ENCODE results near the gene FXYD6.

Gene FXYD6

GRCh38 chr11:117799634-117800033, 76.8 kb downstream of the FXYD6 start:
- H3K27me3 ChIP-seq (ENCODE audit: control insufficient read depth in 5 of 5, insufficient read depth in 4 of 5, low read length in 5 of 5) = peaks cover 23 to 32% (median 25%) of the 10 kb centered on the region in 5 donors
- H3K27ac ChIP-seq (ENCODE audit: low read depth, low read length) = no peak overlapping the region
- no peaks in the 10 kb centered on the region for H3K36me3 ChIP-seq (ENCODE audit: control insufficient read depth in 5 of 5, insufficient read depth in 5 of 5, low read length in 5 of 5)
- H3K9ac ChIP-seq (ENCODE audit: low read length in 5 of 5) = no peak overlapping the region
- no peaks in the 10 kb centered on the region for H3K9me3 ChIP-seq (ENCODE audit: control insufficient read depth in 5 of 5, low read length in 5 of 5)
- no peak overlapping the region for H3K4me3 ChIP-seq (ENCODE audit: low read depth in 1 of 5, low read length in 5 of 5)
- peaks cover 0 to 19% (median 13%) of the 10 kb centered on the region in 5 donors for H3K4me1 ChIP-seq (ENCODE audit: control insufficient read depth in 5 of 5, insufficient read depth in 5 of 5, low read length in 5 of 5)

- Histone ChIP-seq H3K4me1 (ENCODE audit: control insufficient read depth in 5 of 5, insufficient read depth in 5 of 5, low read length in 5 of 5) (peaks cover 0 to 19% (median 13%) of the 10 kb centered on the region in 5 donors), H3K4me3 (ENCODE audit: low read depth in 1 of 5, low read length in 5 of 5) (peak within 1 kb of the TSS in 3 of 5 donors; percentile 6 to 50 (median 21)), H3K36me3 (ENCODE audit: control insufficient read depth in 5 of 5, insufficient read depth in 5 of 5, low read length in 5 of 5) (no peaks in the 10 kb centered on the region), H3K27me3 (ENCODE audit: control insufficient read depth in 5 of 5, insufficient read depth in 4 of 5, low read length in 5 of 5) (peaks cover 33 to 49% (median 39%) of the 10 kb centered on the region in 5 donors), H3K9me3 (ENCODE audit: control insufficient read depth in 5 of 5, low read length in 5 of 5) (no peaks in the 10 kb centered on the region), H3K9ac (ENCODE audit: low read length in 5 of 5) (no peak within 1 kb of the TSS), H3K27ac (ENCODE audit: low read depth, low read length) (no peak within 1 kb of the TSS)
These were observed 79.5 kb downstream of the FXYD6 start, which contains the start of gene DSCAML1 for GRCh38 chr11:117796872-117797529. DSCAML1 (minus strand) TSS chr11:117797216; CDS start chr11:117797079, 137 bp downstream.

GRCh38 chr11:117796456-117796871, 80.0 kb downstream of the FXYD6 start:
- Histone ChIP-seq H3K4me1 (ENCODE audit: control insufficient read depth in 5 of 5, insufficient read depth in 5 of 5, low read length in 5 of 5) (peaks cover 0 to 19% (median 13%) of the 10 kb centered on the region in 5 donors), H3K9ac (ENCODE audit: low read length in 5 of 5) (no peak overlapping the region), H3K9me3 (ENCODE audit: control insufficient read depth in 5 of 5, low read length in 5 of 5) (no peaks in the 10 kb centered on the region), H3K36me3 (ENCODE audit: control insufficient read depth in 5 of 5, insufficient read depth in 5 of 5, low read length in 5 of 5) (no peaks in the 10 kb centered on the region), H3K27me3 (ENCODE audit: control insufficient read depth in 5 of 5, insufficient read depth in 4 of 5, low read length in 5 of 5) (peaks cover 33 to 49% (median 39%) of the 10 kb centered on the region in 5 donors), H3K4me3 (ENCODE audit: low read depth in 1 of 5, low read length in 5 of 5) (peak overlapping the region in 3 of 5 donors; percentile 6 to 50 (median 21)), H3K27ac (ENCODE audit: low read depth, low read length) (no peak overlapping the region)

- no peaks in the 10 kb centered on the region for H3K9me3 ChIP-seq (ENCODE audit: control insufficient read depth in 5 of 5, low read length in 5 of 5)
- H3K4me1 ChIP-seq (ENCODE audit: control insufficient read depth in 5 of 5, insufficient read depth in 5 of 5, low read length in 5 of 5) = peaks cover 0 to 19% (median 13%) of the 10 kb centered on the region in 5 donors
- peak overlapping the region in 2 of 5 donors; percentile 6 to 50 for H3K4me3 ChIP-seq (ENCODE audit: low read depth in 1 of 5, low read length in 5 of 5)
- H3K27ac ChIP-seq (ENCODE audit: low read depth, low read length) = no peak overlapping the region
- no peaks in the 10 kb centered on the region for H3K36me3 ChIP-seq (ENCODE audit: control insufficient read depth in 5 of 5, insufficient read depth in 5 of 5, low read length in 5 of 5)
- no peak overlapping the region for H3K9ac ChIP-seq (ENCODE audit: low read length in 5 of 5)
- peaks cover 33 to 49% (median 41%) of the 10 kb centered on the region in 5 donors for H3K27me3 ChIP-seq (ENCODE audit: control insufficient read depth in 5 of 5, insufficient read depth in 4 of 5, low read length in 5 of 5)
These were observed 80.6 kb downstream of the FXYD6 start for GRCh38 chr11:117795638-117796455.

- Histone ChIP-seq H3K27ac (ENCODE audit: low read depth, low read length) (no peak overlapping the region), H3K9ac (ENCODE audit: low read length in 5 of 5) (no peak overlapping the region), H3K27me3 (ENCODE audit: control insufficient read depth in 5 of 5, insufficient read depth in 4 of 5, low read length in 5 of 5) (peaks cover 33 to 49% (median 41%) of the 10 kb centered on the region in 5 donors), H3K36me3 (ENCODE audit: control insufficient read depth in 5 of 5, insufficient read depth in 5 of 5, low read length in 5 of 5) (no peaks in the 10 kb centered on the region), H3K4me3 (ENCODE audit: low read depth in 1 of 5, low read length in 5 of 5) (no peak overlapping the region), H3K4me1 (ENCODE audit: control insufficient read depth in 5 of 5, insufficient read depth in 5 of 5, low read length in 5 of 5) (peaks cover 0 to 19% (median 13%) of the 10 kb centered on the region in 5 donors), H3K9me3 (ENCODE audit: control insufficient read depth in 5 of 5, low read length in 5 of 5) (no peaks in the 10 kb centered on the region)
These were observed 81.5 kb downstream of the FXYD6 start for GRCh38 chr11:117794772-117795629.

GRCh38 chr11:117794135-117794534, 82.3 kb downstream of the FXYD6 start:
- peaks cover 0 to 19% (median 13%) of the 10 kb centered on the region in 5 donors for H3K4me1 ChIP-seq (ENCODE audit: control insufficient read depth in 5 of 5, insufficient read depth in 5 of 5, low read length in 5 of 5)
- H3K36me3 ChIP-seq (ENCODE audit: control insufficient read depth in 5 of 5, insufficient read depth in 5 of 5, low read length in 5 of 5) = no peaks in the 10 kb centered on the region
- no peak overlapping the region for H3K9ac ChIP-seq (ENCODE audit: low read length in 5 of 5)
- no peak overlapping the region for H3K4me3 ChIP-seq (ENCODE audit: low read depth in 1 of 5, low read length in 5 of 5)
- no peaks in the 10 kb centered on the region for H3K9me3 ChIP-seq (ENCODE audit: control insufficient read depth in 5 of 5, low read length in 5 of 5)
- H3K27ac ChIP-seq (ENCODE audit: low read depth, low read length) = no peak overlapping the region
- H3K27me3 ChIP-seq (ENCODE audit: control insufficient read depth in 5 of 5, insufficient read depth in 4 of 5, low read length in 5 of 5) = peaks cover 36 to 45% (median 41%) of the 10 kb centered on the region in 5 donors

- Histone ChIP-seq H3K9me3 (ENCODE audit: control insufficient read depth in 5 of 5, low read length in 5 of 5) (no peaks in the 10 kb centered on the region), H3K4me1 (ENCODE audit: control insufficient read depth in 5 of 5, insufficient read depth in 5 of 5, low read length in 5 of 5) (peaks cover 0 to 19% (median 13%) of the 10 kb centered on the region in 5 donors), H3K4me3 (ENCODE audit: low read depth in 1 of 5, low read length in 5 of 5) (no peak overlapping the region), H3K9ac (ENCODE audit: low read length in 5 of 5) (no peak overlapping the region), H3K27ac (ENCODE audit: low read depth, low read length) (no peak overlapping the region), H3K36me3 (ENCODE audit: control insufficient read depth in 5 of 5, insufficient read depth in 5 of 5, low read length in 5 of 5) (no peaks in the 10 kb centered on the region), H3K27me3 (ENCODE audit: control insufficient read depth in 5 of 5, insufficient read depth in 4 of 5, low read length in 5 of 5) (peaks cover 31 to 45% (median 40%) of the 10 kb centered on the region in 5 donors)
These were observed 82.9 kb downstream of the FXYD6 start for GRCh38 chr11:117793583-117793982.

GRCh38 chr11:117792992-117793391, 83.5 kb downstream of the FXYD6 start:
- H3K36me3 ChIP-seq (ENCODE audit: control insufficient read depth in 5 of 5, insufficient read depth in 5 of 5, low read length in 5 of 5) = no peaks in the 10 kb centered on the region
- H3K4me3 ChIP-seq (ENCODE audit: low read depth in 1 of 5, low read length in 5 of 5) = no peak overlapping the region
- peaks cover 31 to 45% (median 40%) of the 10 kb centered on the region in 5 donors for H3K27me3 ChIP-seq (ENCODE audit: control insufficient read depth in 5 of 5, insufficient read depth in 4 of 5, low read length in 5 of 5)
- no peaks in the 10 kb centered on the region for H3K9me3 ChIP-seq (ENCODE audit: control insufficient read depth in 5 of 5, low read length in 5 of 5)
- H3K9ac ChIP-seq (ENCODE audit: low read length in 5 of 5) = no peak overlapping the region
- H3K27ac ChIP-seq (ENCODE audit: low read depth, low read length) = no peak overlapping the region
- peaks cover 0 to 19% (median 13%) of the 10 kb centered on the region in 5 donors for H3K4me1 ChIP-seq (ENCODE audit: control insufficient read depth in 5 of 5, insufficient read depth in 5 of 5, low read length in 5 of 5)

GRCh38 chr11:117792241-117792640, 84.2 kb downstream of the FXYD6 start:
- Histone ChIP-seq H3K9ac (ENCODE audit: low read length in 5 of 5) (no peak overlapping the region), H3K4me3 (ENCODE audit: low read depth in 1 of 5, low read length in 5 of 5) (no peak overlapping the region), H3K4me1 (ENCODE audit: control insufficient read depth in 5 of 5, insufficient read depth in 5 of 5, low read length in 5 of 5) (peaks cover 0 to 18% (median 13%) of the 10 kb centered on the region in 5 donors), H3K27ac (ENCODE audit: low read depth, low read length) (no peak overlapping the region), H3K27me3 (ENCODE audit: control insufficient read depth in 5 of 5, insufficient read depth in 4 of 5, low read length in 5 of 5) (peaks cover 25 to 43% (median 35%) of the 10 kb centered on the region in 5 donors), H3K9me3 (ENCODE audit: control insufficient read depth in 5 of 5, low read length in 5 of 5) (no peaks in the 10 kb centered on the region), H3K36me3 (ENCODE audit: control insufficient read depth in 5 of 5, insufficient read depth in 5 of 5, low read length in 5 of 5) (no peaks in the 10 kb centered on the region)
